ENCODE measurements around the gene TCF4. TPM values are rescaled to one million over a fixed set of nuclear protein-coding genes. Genes with fewer than 3 reads are reported as not detected.

The TCF4 gene
- total RNA-seq, 1 donor = 27.5 TPM

GRCh38 chr18:55337908-55338521, 250.0 kb downstream of the TCF4 start:
- no peaks in the 10 kb centered on the region for H3K27me3 ChIP-seq (ENCODE audit: insufficient read depth, low read length)
- no peaks in the 10 kb centered on the region for H3K9me3 ChIP-seq (ENCODE audit: low read depth, low read length)
- peaks cover 19% of the 10 kb centered on the region for H3K4me1 ChIP-seq (ENCODE audit: insufficient read depth, low read length)
- no peak overlapping the region for H3K4me3 ChIP-seq (ENCODE audit: low read length)

GRCh38 chr18:55337138-55337537, 250.9 kb downstream of the TCF4 start:
- peaks cover 19% of the 10 kb centered on the region for H3K4me1 ChIP-seq (ENCODE audit: insufficient read depth, low read length)
- no peak overlapping the region for H3K4me3 ChIP-seq (ENCODE audit: low read length)
- no peaks in the 10 kb centered on the region for H3K27me3 ChIP-seq (ENCODE audit: insufficient read depth, low read length)
- no peaks in the 10 kb centered on the region for H3K9me3 ChIP-seq (ENCODE audit: low read depth, low read length)

- Histone ChIP-seq H3K4me3 (ENCODE audit: low read length) (no peak overlapping the region), H3K4me1 (ENCODE audit: insufficient read depth, low read length) (peaks cover 20% of the 10 kb centered on the region), H3K9me3 (ENCODE audit: low read depth, low read length) (no peaks in the 10 kb centered on the region), H3K27me3 (ENCODE audit: insufficient read depth, low read length) (no peaks in the 10 kb centered on the region)
Observed at GRCh38 chr18:55336438-55337100, 251.4 kb downstream of the TCF4 start.

- H3K4me1 ChIP-seq (ENCODE audit: insufficient read depth, low read length) = peaks cover 27% of the 10 kb centered on the region
- no peaks in the 10 kb centered on the region for H3K27me3 ChIP-seq (ENCODE audit: insufficient read depth, low read length)
- H3K9me3 ChIP-seq (ENCODE audit: low read depth, low read length) = no peaks in the 10 kb centered on the region
- no peak overlapping the region for H3K4me3 ChIP-seq (ENCODE audit: low read length)
Observed at GRCh38 chr18:55334875-55335274, 253.1 kb downstream of the TCF4 start.

- Histone ChIP-seq H3K27me3 (ENCODE audit: insufficient read depth, low read length) (no peaks in the 10 kb centered on the region), H3K4me1 (ENCODE audit: insufficient read depth, low read length) (peaks cover 15% of the 10 kb centered on the region), H3K9me3 (ENCODE audit: low read depth, low read length) (no peaks in the 10 kb centered on the region), H3K4me3 (ENCODE audit: low read length) (no peak overlapping the region)
Observed at GRCh38 chr18:55331301-55331700, 256.7 kb downstream of the TCF4 start.

GRCh38 chr18:55328301-55328700, 259.7 kb downstream of the TCF4 start:
- Histone ChIP-seq H3K9me3 (ENCODE audit: low read depth, low read length) (no peaks in the 10 kb centered on the region), H3K27me3 (ENCODE audit: insufficient read depth, low read length) (peaks cover 3% of the 10 kb centered on the region), H3K4me3 (ENCODE audit: low read length) (no peak overlapping the region), H3K4me1 (ENCODE audit: insufficient read depth, low read length) (peaks cover 15% of the 10 kb centered on the region)

GRCh38 chr18:55327454-55327853, 260.5 kb downstream of the TCF4 start:
- H3K4me3 ChIP-seq (ENCODE audit: low read length) = no peak overlapping the region
- H3K9me3 ChIP-seq (ENCODE audit: low read depth, low read length) = no peaks in the 10 kb centered on the region
- H3K4me1 ChIP-seq (ENCODE audit: insufficient read depth, low read length) = peaks cover 23% of the 10 kb centered on the region
- H3K27me3 ChIP-seq (ENCODE audit: insufficient read depth, low read length) = peaks cover 6% of the 10 kb centered on the region

GRCh38 chr18:55326134-55326533, 261.9 kb downstream of the TCF4 start:
- Histone ChIP-seq H3K4me1 (ENCODE audit: insufficient read depth, low read length) (peaks cover 19% of the 10 kb centered on the region), H3K4me3 (ENCODE audit: low read length) (no peak overlapping the region), H3K27me3 (ENCODE audit: insufficient read depth, low read length) (peaks cover 6% of the 10 kb centered on the region), H3K9me3 (ENCODE audit: low read depth, low read length) (no peaks in the 10 kb centered on the region)

GRCh38 chr18:55324166-55324565, 263.8 kb downstream of the TCF4 start:
- Histone ChIP-seq H3K4me1 (ENCODE audit: insufficient read depth, low read length) (peaks cover 16% of the 10 kb centered on the region), H3K27me3 (ENCODE audit: insufficient read depth, low read length) (peaks cover 6% of the 10 kb centered on the region), H3K4me3 (ENCODE audit: low read length) (no peak overlapping the region), H3K9me3 (ENCODE audit: low read depth, low read length) (no peaks in the 10 kb centered on the region)

- Histone ChIP-seq H3K27me3 (ENCODE audit: insufficient read depth, low read length) (peaks cover 6% of the 10 kb centered on the region), H3K9me3 (ENCODE audit: low read depth, low read length) (no peaks in the 10 kb centered on the region), H3K4me3 (ENCODE audit: low read length) (no peak overlapping the region), H3K4me1 (ENCODE audit: insufficient read depth, low read length) (peaks cover 9% of the 10 kb centered on the region)
Observed at GRCh38 chr18:55323051-55323994, 264.7 kb downstream of the TCF4 start.

- peak overlapping the region; percentile 62 for H3K4me3 ChIP-seq (ENCODE audit: low read length)
- H3K9me3 ChIP-seq (ENCODE audit: low read depth, low read length) = no peaks in the 10 kb centered on the region
- peaks cover 9% of the 10 kb centered on the region for H3K4me1 ChIP-seq (ENCODE audit: insufficient read depth, low read length)
- peaks cover 6% of the 10 kb centered on the region for H3K27me3 ChIP-seq (ENCODE audit: insufficient read depth, low read length)
Observed at GRCh38 chr18:55322178-55322735, 265.7 kb downstream of the TCF4 start.

GRCh38 chr18:55321265-55322177, 266.5 kb downstream of the TCF4 start:
- Histone ChIP-seq H3K9me3 (ENCODE audit: low read depth, low read length) (no peaks in the 10 kb centered on the region), H3K4me3 (ENCODE audit: low read length) (peak overlapping the region; percentile 62), H3K4me1 (ENCODE audit: insufficient read depth, low read length) (peaks cover 13% of the 10 kb centered on the region), H3K27me3 (ENCODE audit: insufficient read depth, low read length) (peaks cover 6% of the 10 kb centered on the region)

- Histone ChIP-seq H3K4me1 (ENCODE audit: insufficient read depth, low read length) (peaks cover 13% of the 10 kb centered on the region), H3K27me3 (ENCODE audit: insufficient read depth, low read length) (peaks cover 6% of the 10 kb centered on the region), H3K9me3 (ENCODE audit: low read depth, low read length) (no peaks in the 10 kb centered on the region), H3K4me3 (ENCODE audit: low read length) (peak overlapping the region; percentile 62)
Observed at GRCh38 chr18:55320424-55321264, 267.3 kb downstream of the TCF4 start.

Data from mononuclear cell (primary cell).